Breast epithelium (tissue), 3 donors: ENCODE results near the gene PDS5B.

Source experiments
- POLR2A ChIP-seq: fragments of 450-650 bp; IDR thresholded peaks from one replicate; pipeline ENCODE4 v1.6.1; 2016; ENCODE audit warnings: antibody characterized with exemption, mild to moderate bottlenecking, moderate library complexity
- POLR2AphosphoS5 ChIP-seq, 3 donors: sonication (generic); formaldehyde crosslinking; IDR thresholded peaks; one replicate each; pipeline ENCODE4 v1.6.1; 2017; ENCODE audit warnings: antibody characterized with exemption in 3 of 3
- TF ChIP-seq, protein P1 (sequence below), 3 donors: fragments of 450-650 bp; IDR thresholded peaks; one replicate each; pipeline ENCODE4 v1.5.1; 2016 to 2017; ENCODE audit warnings: antibody characterized with exemption in 3 of 3, mild to moderate bottlenecking in 3 of 3, moderate library complexity in 3 of 3

DNA sequence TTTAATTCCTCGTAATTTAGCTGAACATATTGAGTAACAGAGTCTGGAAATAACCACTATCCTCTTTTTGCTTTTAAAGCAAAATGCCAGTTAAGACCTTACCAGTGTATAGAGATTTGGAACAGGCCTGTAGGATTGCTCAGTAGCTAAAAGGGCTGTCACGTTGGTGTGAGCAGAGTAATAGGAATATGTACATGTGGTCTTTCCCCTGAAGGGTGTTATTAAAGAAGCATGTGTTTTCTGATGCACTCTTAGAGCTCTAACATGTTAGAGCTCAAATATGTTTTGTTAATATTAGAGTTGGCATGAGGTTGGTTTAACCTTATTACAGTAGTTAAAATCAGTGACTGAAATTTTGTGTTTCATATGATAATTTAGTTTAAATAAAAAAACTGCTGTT, 172.9 kb downstream of the PDS5B start:
- no peak for TF ChIP-seq POLR2A
- TF ChIP-seq, protein P1, sequence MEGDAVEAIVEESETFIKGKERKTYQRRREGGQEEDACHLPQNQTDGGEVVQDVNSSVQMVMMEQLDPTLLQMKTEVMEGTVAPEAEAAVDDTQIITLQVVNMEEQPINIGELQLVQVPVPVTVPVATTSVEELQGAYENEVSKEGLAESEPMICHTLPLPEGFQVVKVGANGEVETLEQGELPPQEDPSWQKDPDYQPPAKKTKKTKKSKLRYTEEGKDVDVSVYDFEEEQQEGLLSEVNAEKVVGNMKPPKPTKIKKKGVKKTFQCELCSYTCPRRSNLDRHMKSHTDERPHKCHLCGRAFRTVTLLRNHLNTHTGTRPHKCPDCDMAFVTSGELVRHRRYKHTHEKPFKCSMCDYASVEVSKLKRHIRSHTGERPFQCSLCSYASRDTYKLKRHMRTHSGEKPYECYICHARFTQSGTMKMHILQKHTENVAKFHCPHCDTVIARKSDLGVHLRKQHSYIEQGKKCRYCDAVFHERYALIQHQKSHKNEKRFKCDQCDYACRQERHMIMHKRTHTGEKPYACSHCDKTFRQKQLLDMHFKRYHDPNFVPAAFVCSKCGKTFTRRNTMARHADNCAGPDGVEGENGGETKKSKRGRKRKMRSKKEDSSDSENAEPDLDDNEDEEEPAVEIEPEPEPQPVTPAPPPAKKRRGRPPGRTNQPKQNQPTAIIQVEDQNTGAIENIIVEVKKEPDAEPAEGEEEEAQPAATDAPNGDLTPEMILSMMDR (IDR thresholded peaks at IDR 0.05) = no peak
- no peak for TF ChIP-seq POLR2AphosphoS5 (IDR thresholded peaks at IDR 0.05)
